T-cell (primary cell): Measurements from ENCODE around the gene PBX2. TPM values are rescaled to one million over a fixed set of nuclear protein-coding genes. Genes with fewer than 3 reads are reported as not detected.

ENCODE experiments used
- ATAC-seq, 4 experiments: fragments of 200-7000 bp in 3 of 4; fragments of 150-1000 bp in 1 of 4; cut with Tn5 transposase; replicated peaks in 1 of 4; 1 replicate in 3 of 4; 2 replicates in 1 of 4; pipeline ENCODE4 v1.10.0; 2021; ENCODE audit warnings: moderate library complexity in 3 of 4, mild to moderate bottlenecking in 2 of 4, moderate number of reproducible peaks in 1 of 4
- CTCF ChIA-PET, 2 donors: fragments of 300-600 bp; sonication (Branson Sonifier 250); formaldehyde crosslinking; loops; one replicate each; lab custom pipeline; 2022; ENCODE audit warnings: antibody characterized with exemption in 2 of 2; lab: Charles Lee
- POLR2A ChIA-PET, 2 donors: fragments of 300-600 bp; sonication (Branson Sonifier 250); formaldehyde crosslinking; loops; one replicate each; lab custom pipeline; 2022; ENCODE audit warnings: antibody characterized with exemption in 2 of 2; lab: Charles Lee
- DNase-seq, 35 experiments: peaks; one replicate each; pipeline versions ENCODE4 v3.0.0 to v3.0.0-alpha.2; 2013 to 2023
- H3K27ac ChIP-seq: one replicate; pipeline ENCODE4 v1.5.1; 2013; ENCODE audit warnings: low read length
- H3K27me3 ChIP-seq, 2 experiments: replicated peaks in 1 of 2; 1 replicate in 1 of 2; 2 replicates in 1 of 2; pipeline versions ENCODE4 v1.6.1 to v1.7.0; 2013; ENCODE audit warnings: low read length in 1 of 2, mixed read lengths in 1 of 2; ENCODE audit not compliant: control insufficient read depth in 2 of 2, insufficient read depth in 2 of 2; ENCODE audit errors: extremely low read depth in 1 of 2
- H3K36me3 ChIP-seq, 2 donors: 1 replicate in 1 of 2; 2 replicates in 1 of 2; pipeline versions ENCODE4 v1.6.1 to v1.7.0; 2013; ENCODE audit warnings: low read length in 1 of 2; ENCODE audit not compliant: control insufficient read depth in 2 of 2, insufficient read depth in 1 of 2; ENCODE audit errors: extremely low read depth in 1 of 2
- H3K4me1 ChIP-seq, 2 experiments: 1 replicate in 1 of 2; 2 replicates in 1 of 2; pipeline versions ENCODE4 v1.6.1 to v1.7.0; 2013; ENCODE audit warnings: low read length in 2 of 2, mixed read lengths in 1 of 2; ENCODE audit not compliant: insufficient read depth in 2 of 2, control insufficient read depth in 1 of 2; ENCODE audit errors: extremely low read depth in 1 of 2
- H3K4me3 ChIP-seq, 2 donors: 1 replicate in 1 of 2; 2 replicates in 1 of 2; pipeline versions ENCODE4 v1.5.1 to v1.7.0; 2013; ENCODE audit warnings: mild to moderate bottlenecking in 2 of 2, low read length in 1 of 2, moderate library complexity in 1 of 2; ENCODE audit not compliant: control insufficient read depth in 1 of 2; ENCODE audit errors: extremely low read depth in 1 of 2
- H3K9me3 ChIP-seq: 2 replicates; pipeline ENCODE4 v1.7.0; 2013
- H3K27ac Mint-ChIP-seq, 2 donors: one replicate each; pipeline ENCODE4 v1.8.0; 2020 to 2021; ENCODE audit warnings: mild to moderate bottlenecking in 2 of 2, mixed read lengths in 2 of 2
- H3K27me3 Mint-ChIP-seq, 2 donors: one replicate each; pipeline ENCODE4 v1.8.0; 2021 to 2022; ENCODE audit warnings: mixed read lengths in 2 of 2
- H3K36me3 Mint-ChIP-seq: one replicate; pipeline ENCODE4 v1.8.0; 2021; ENCODE audit warnings: mixed read lengths
- H3K4me1 Mint-ChIP-seq, 3 donors: one replicate each; pipeline ENCODE4 v1.8.0; 2020 to 2022; ENCODE audit warnings: mixed read lengths in 3 of 3, mild to moderate bottlenecking in 1 of 3
- H3K4me3 Mint-ChIP-seq, 3 donors: one replicate each; pipeline ENCODE4 v1.8.0; 2020 to 2022; ENCODE audit warnings: mild to moderate bottlenecking in 3 of 3, mixed read lengths in 3 of 3, moderate library complexity in 3 of 3
- H3K9me3 Mint-ChIP-seq, 3 donors: one replicate each; pipeline ENCODE4 v1.8.0; 2020 to 2022; ENCODE audit warnings: mixed read lengths in 3 of 3
- WGBS: methylation state at CpG from one replicate; pipeline ENCODE4 v1.1.5; 2013; ENCODE audit warnings: missing lambda C conversion rate; ENCODE audit not compliant: insufficient coverage; 5-methylcytosine and 5-hydroxymethylcytosine counted together
- total RNA-seq, 35 experiments: library from RNA in 6 of 35; stranded (reverse) in 6 of 35; fragments of 120-200 nt in 1 of 35; gene quantifications; one replicate each; pipeline versions ENCODE4 v1.2.1 to v1.2.4 and lab custom pipeline; 2013 to 2026

PBX2 gene
- total RNA-seq, 5 donors from 2014 or later (not counting 1 experiment from before 2014, with no cell fraction given), result 124 to 171 (median 148) TPM

DNA sequence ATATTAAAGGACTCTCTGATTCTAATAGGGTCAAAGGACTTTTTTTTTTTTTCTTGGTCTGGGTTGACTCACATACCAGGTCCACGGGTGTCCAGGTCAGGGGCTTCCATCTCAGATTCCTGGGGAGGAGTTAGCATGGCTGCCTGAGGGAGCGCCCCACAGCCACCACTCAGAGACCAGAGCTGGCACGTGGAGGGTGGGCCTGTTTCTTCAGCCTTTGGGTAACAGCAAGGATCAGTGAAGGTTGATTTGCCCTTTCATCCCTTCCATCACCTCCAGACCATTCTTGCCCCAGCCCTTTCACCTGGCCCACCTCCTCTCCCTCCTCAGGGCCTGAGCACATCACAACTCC lies 8.3 kb upstream of the PBX2 start:
- peaks cover 26 to 28% (median 27%) of the 10 kb centered on the region in 3 donors for H3K4me1 Mint-ChIP-seq
- no CpG with 5 or more reads among the region's 3 CpGs for WGBS

GRCh38 chr6:32196682-32197616 lies 6.9 kb upstream of the PBX2 start:
- POLR2A ChIA-PET, result interaction anchor here (0.6 to 0.9 kb wide), 4 partner anchors 62 to 775 kb away, joined by 3 to 6 read pairs (median 5); no protein-coding TSS in a partner anchor
- peak overlapping the region; percentile 99 for H3K27ac Mint-ChIP-seq

More for the DNA sequence above, 8.3 kb upstream of the PBX2 start:
- Histone ChIP-seq H3K4me3 (no peak overlapping the region), H3K36me3 (no peaks in the 10 kb centered on the region), H3K27me3 (peaks cover 0 to 21% of the 10 kb centered on the region in 2 experiments), H3K27ac (no peak overlapping the region), H3K4me1 (peaks cover 24 to 35% of the 10 kb centered on the region in 2 experiments), H3K9me3 (no peaks in the 10 kb centered on the region)
- Mint-ChIP-seq H3K36me3 (no peaks in the 10 kb centered on the region), H3K27ac (peak overlapping the region in 1 of 2 donors; percentile 52), H3K9me3 (no peaks in the 10 kb centered on the region), H3K27me3 (peaks cover 0 to 2% of the 10 kb centered on the region in 2 donors), H3K4me3 (peak overlapping the region in 1 of 3 donors; percentile 24)
- ATAC-seq (no peak), DNase-seq (no peak)
- POLR2A ChIA-PET, result no interaction called here
- CTCF ChIA-PET, result interaction anchor here in 1 of 2 donors (0.7 kb wide), 1 partner anchor 990 kb away, joined by 17 read pairs; no protein-coding TSS in a partner anchor

DNA sequence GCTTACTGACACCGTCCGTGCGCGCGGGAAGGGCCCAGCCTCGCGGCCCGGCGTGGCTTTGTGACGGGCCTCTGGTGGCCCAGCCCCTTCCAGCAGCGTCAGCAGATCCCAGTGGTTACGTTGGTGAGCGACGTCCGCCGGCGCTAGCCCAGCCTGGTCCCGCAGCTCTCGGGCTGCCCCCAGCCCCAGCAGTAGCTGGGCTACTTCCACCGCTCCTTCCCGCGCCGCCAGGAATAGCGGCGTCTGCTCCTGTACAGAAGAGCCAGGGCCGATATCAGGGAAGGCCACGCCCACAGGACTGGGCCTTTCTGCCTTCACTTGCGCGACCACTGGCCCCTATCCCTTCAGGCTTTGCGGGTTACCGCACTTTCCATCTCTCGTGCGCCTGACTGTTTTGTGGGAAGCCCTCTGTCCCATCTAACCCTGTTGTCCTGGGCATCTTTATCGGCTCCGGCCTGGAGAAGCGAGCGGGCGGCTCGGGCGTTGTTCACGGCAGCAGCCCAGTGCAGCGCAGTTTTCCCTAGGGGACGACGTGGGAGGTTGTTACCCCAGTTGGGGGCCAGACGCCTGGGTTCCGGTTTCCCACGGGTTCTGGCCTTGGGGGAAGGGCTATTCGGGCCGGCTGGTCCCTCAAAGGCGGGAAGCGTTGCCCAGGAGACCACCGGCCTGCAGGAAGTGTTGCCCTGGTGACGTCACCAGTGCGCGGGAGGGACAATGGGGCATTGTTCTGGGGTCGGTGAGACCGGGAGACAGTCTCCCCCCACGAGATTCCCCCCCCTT lies 6.1 kb upstream of the PBX2 start:
- Mint-ChIP-seq H3K27me3 (peaks cover 0 to under 1% of the 10 kb centered on the region in 2 donors), H3K27ac (peak overlapping the region; percentile 99), H3K4me1 (peaks cover 27 to 37% (median 34%) of the 10 kb centered on the region in 3 donors), H3K4me3 (peak overlapping the region; percentile 95 to 97 (median 95)), H3K9me3 (no peaks in the 10 kb centered on the region), H3K36me3 (peaks cover 9% of the 10 kb centered on the region)
- Histone ChIP-seq H3K36me3 (peaks cover 0 to 4% of the 10 kb centered on the region in 2 donors), H3K4me1 (peaks cover 24 to 47% of the 10 kb centered on the region in 2 experiments), H3K27ac (peak overlapping the region; percentile 98), H3K9me3 (no peaks in the 10 kb centered on the region), H3K4me3 (peak overlapping the region; percentile 87 to 91), H3K27me3 (peaks cover 0 to 9% of the 10 kb centered on the region in 2 experiments)
- ATAC-seq (peak in 3 of 4 experiments; percentile 79 to 83 (median 80)), DNase-seq (peak in 27 of 35 experiments; percentile 21 to 74 (median 37))
- WGBS, result under 1% methylated on average over 51 of the region's 58 CpGs
- ChIA-PET POLR2A (interaction anchor here (0.5 to 1.5 kb wide), 5 partner anchors 61 to 1081 kb away, joined by 3 to 10 read pairs (median 5); partner anchors contain the start of genes DXO (in 1 of the 2) and TAP1 (in 1 of the 2)), CTCF (interaction anchor here in 1 of 2 donors (1.0 to 1.3 kb wide), 4 partner anchors 19 to 77 kb away, joined by 4 to 6 read pairs (median 4); partner anchors contain the start of gene ATF6B)

More at GRCh38 chr6:32196682-32197616, 6.9 kb upstream of the PBX2 start:
- Mint-ChIP-seq H3K4me3 (peak overlapping the region; percentile 95 to 97 (median 95)), H3K4me1 (peaks cover 27 to 35% (median 31%) of the 10 kb centered on the region in 3 donors), H3K9me3 (no peaks in the 10 kb centered on the region), H3K27me3 (peaks cover 0 to 2% of the 10 kb centered on the region in 2 donors), H3K36me3 (peaks cover under 1% of the 10 kb centered on the region)
- H3K4me1 ChIP-seq, result peaks cover 24 to 43% of the 10 kb centered on the region in 2 experiments
- 84% methylated on average over 17 of the region's 28 CpGs for WGBS
- CTCF ChIA-PET, result interaction anchor here in 1 of 2 donors (0.6 kb wide), 1 partner anchor 48 kb away, joined by 3 read pairs; no protein-coding TSS in a partner anchor
- DNase-seq (peak in 2 of 35 experiments; percentile 20 to 35), ATAC-seq (no peak)
- peaks cover 0 to 16% of the 10 kb centered on the region in 2 experiments for H3K27me3 ChIP-seq
- peak overlapping the region; percentile 98 for H3K27ac ChIP-seq
- H3K36me3 ChIP-seq, result no peaks in the 10 kb centered on the region
- peak overlapping the region; percentile 87 to 91 for H3K4me3 ChIP-seq
- H3K9me3 ChIP-seq, result no peaks in the 10 kb centered on the region

DNA sequence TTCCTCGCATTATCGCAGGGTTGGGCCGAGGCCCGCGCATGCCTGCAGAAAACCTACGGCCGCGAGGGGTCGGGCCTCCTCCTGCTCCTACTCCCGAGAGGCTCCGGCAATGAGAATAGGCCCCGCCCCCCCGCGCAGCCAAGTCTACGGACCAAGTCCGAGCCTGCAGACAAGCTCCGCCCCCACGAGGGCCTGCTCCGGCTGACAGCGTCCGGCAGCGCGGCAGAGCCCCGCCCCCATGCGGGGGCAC lies 5.6 kb upstream of the PBX2 start:
- H3K4me3 ChIP-seq, result peak overlapping the region; percentile 87 to 91
- CTCF ChIA-PET, result interaction anchor here in 1 of 2 donors (1.0 to 1.3 kb wide), 4 partner anchors 18 to 77 kb away, joined by 4 to 6 read pairs (median 4); partner anchors contain the start of gene ATF6B
- peaks cover 24 to 51% of the 10 kb centered on the region in 2 experiments for H3K4me1 ChIP-seq
- H3K9me3 ChIP-seq, result no peaks in the 10 kb centered on the region
- Mint-ChIP-seq H3K4me3 (peak overlapping the region; percentile 95 to 97 (median 95)), H3K9me3 (no peaks in the 10 kb centered on the region), H3K27ac (peak overlapping the region; percentile 99), H3K4me1 (peaks cover 27 to 39% (median 37%) of the 10 kb centered on the region in 3 donors), H3K27me3 (no peaks in the 10 kb centered on the region), H3K36me3 (peaks cover 11% of the 10 kb centered on the region)
- H3K27ac ChIP-seq, result peak overlapping the region; percentile 93
- ATAC-seq (peak; percentile 80 to 83 (median 82)), DNase-seq (peak; percentile 92 to 100 (median 97))
- WGBS, result 0% methylated on average over 25 of the region's 25 CpGs
- H3K36me3 ChIP-seq, result peaks cover 0 to 8% of the 10 kb centered on the region in 2 donors
- peaks cover 0 to 3% of the 10 kb centered on the region in 2 experiments for H3K27me3 ChIP-seq
- POLR2A ChIA-PET, result interaction anchor here (0.5 to 1.5 kb wide), 4 partner anchors 224 to 1082 kb away, joined by 3 to 10 read pairs (median 4); partner anchors contain the start of genes DXO (in 1 of the 2) and TAP1 (in 1 of the 2)

DNA sequence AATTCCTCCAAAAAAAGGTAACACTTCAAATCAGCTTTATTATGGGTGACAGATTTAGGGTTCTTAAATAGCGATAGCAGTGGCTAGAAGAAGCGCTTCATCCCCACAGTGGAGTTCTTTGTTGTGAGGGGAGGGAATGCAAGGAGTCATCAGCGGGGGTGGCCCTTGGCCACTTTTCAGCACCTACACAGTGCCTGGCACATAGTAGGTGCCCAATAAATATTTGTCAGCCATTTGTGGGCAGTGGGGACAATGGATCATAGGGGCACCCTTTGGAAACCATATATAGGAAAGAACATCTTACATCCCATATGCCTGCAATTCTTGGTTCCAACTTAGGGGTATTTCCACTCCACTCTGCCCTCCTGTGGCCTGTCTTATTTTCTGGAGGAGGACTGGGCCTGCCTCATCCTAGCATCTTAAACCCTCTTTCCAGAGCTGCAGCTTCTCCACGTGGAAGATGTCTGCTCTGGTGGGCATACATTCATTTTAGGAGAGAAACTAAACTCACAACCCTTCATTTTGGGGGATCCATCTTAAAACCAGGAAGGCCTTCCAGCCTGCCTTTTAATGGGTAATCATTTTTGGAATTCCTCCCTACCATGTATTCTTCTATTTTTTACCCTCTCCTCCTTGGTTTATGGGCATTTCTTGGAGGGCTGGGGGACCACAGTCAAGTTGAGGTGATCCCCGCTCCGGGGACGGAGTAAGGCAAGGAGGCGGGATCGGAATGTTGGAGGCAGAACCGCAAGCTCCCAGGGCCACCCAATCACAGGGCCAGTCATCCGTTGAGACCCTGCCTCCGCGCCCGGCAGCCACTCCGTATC lies 5.0 kb upstream of the PBX2 start:
- no peaks in the 10 kb centered on the region for H3K27me3 Mint-ChIP-seq
- H3K36me3 Mint-ChIP-seq, result peaks cover 14% of the 10 kb centered on the region
- Histone ChIP-seq H3K27ac (peak overlapping the region; percentile 93), H3K4me3 (peak overlapping the region; percentile 87 to 91), H3K27me3 (peaks cover 0 to 3% of the 10 kb centered on the region in 2 experiments), H3K36me3 (peaks cover 0 to 8% of the 10 kb centered on the region in 2 donors), H3K4me1 (peaks cover 24 to 51% of the 10 kb centered on the region in 2 experiments), H3K9me3 (no peaks in the 10 kb centered on the region)
- ATAC-seq, result no peak
- H3K27ac Mint-ChIP-seq, result peak overlapping the region; percentile 99
- 0% methylated on average over 7 of the region's 15 CpGs for WGBS
- ChIA-PET POLR2A (interaction anchor here in 1 of 2 donors (0.7 to 1.5 kb wide), 3 partner anchors 223 to 1083 kb away, joined by 3 to 10 read pairs (median 5); partner anchors contain the start of genes DXO and TAP1), CTCF (interaction anchor here in 1 of 2 donors (1.0 to 1.3 kb wide), 4 partner anchors 18 to 76 kb away, joined by 4 to 6 read pairs (median 4); partner anchors contain the start of gene ATF6B)
- H3K4me3 Mint-ChIP-seq, result peak overlapping the region; percentile 95 to 97 (median 95)
- peaks cover 27 to 39% (median 37%) of the 10 kb centered on the region in 3 donors for H3K4me1 Mint-ChIP-seq
- DNase-seq, result peak in 7 of 35 experiments; percentile 15 to 66 (median 29)
- no peaks in the 10 kb centered on the region for H3K9me3 Mint-ChIP-seq
